Measurements from ENCODE around the gene NCOA7. TPM values are rescaled to one million over a fixed set of nuclear protein-coding genes. Genes with fewer than 3 reads are reported as not detected.
A peak's percentile ranks its signal among the peaks of the same experiment; 100 is the strongest.

Gene NCOA7
- total and polyA plus RNA-seq, 7 experiments from 2014 or later: 12.8 to 55.6 (median 31.9) TPM

DNA sequence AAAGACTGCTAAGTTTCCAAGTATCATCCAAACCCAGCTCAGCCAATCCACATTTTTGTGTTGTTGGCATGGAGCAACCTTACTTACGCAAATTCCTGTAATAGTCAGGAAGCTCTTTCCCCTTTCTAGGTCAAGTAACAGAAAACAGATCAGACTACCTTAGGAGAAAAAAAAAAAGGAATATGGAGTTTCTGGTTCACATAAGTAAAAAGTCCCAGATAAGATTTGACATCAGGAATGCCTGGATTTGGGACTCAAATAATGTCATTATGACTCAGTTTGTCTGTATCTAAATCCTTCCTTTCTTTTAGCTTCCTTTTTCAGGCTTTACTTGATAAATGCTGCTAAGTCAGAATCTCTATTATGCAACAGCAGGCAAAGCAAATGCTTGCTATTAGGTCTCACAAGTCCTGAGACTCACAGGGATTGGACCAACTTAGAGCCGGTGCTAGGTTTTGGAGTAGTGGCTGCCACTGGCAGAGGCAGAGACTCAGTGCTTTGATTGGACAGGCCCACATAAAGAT is 44.5 kb downstream of the NCOA7 start:
- Histone ChIP-seq H3K36me3 (ENCODE audit: control insufficient read depth in 2 of 3, insufficient read depth in 3 of 3, low read length in 3 of 3) (no peaks in the 10 kb centered on the region), H3K9me3 (ENCODE audit: control insufficient read depth in 2 of 3, low read length in 3 of 3) (no peaks in the 10 kb centered on the region), H3K4me3 (ENCODE audit: low read length) (no peak overlapping the region), H3K27me3 (ENCODE audit: control insufficient read depth in 2 of 2, insufficient read depth in 2 of 2, low read length in 2 of 2) (no peaks in the 10 kb centered on the region), H3K27ac (ENCODE audit: low read depth, low read length) (no peak overlapping the region), H3K4me1 (ENCODE audit: control insufficient read depth in 2 of 2, insufficient read depth in 2 of 2, low read length in 2 of 2) (peaks cover 7 to 28% of the 10 kb centered on the region in 2 donors)
- H3K9me3 Mint-ChIP-seq: no peaks in the 10 kb centered on the region
- DNase-seq (no peak), ATAC-seq (no peak)
- intact Hi-C loops (cut with micrococcal nuclease): no loop called here
- POLR2A ChIA-PET: interaction anchor here (0.8 to 4.2 kb wide), 3 partner anchors 12 to 54 kb away, joined by 4 to 30 read pairs (median 4); partner anchors contain the start of gene NCOA7
- no peaks in the 10 kb centered on the region for H3K27me3 Mint-ChIP-seq
- H3K4me1 Mint-ChIP-seq: peaks cover 31 to 55% (median 36%) of the 10 kb centered on the region in 7 donors
- CTCF ChIA-PET: interaction anchor here (1.3 kb wide), 1 partner anchor 44 kb away, joined by 4 read pairs; no protein-coding TSS in a partner anchor
- peak overlapping the region in 1 of 9 donors; percentile 43 for H3K27ac Mint-ChIP-seq
- peak overlapping the region in 1 of 10 donors; percentile 8 for H3K4me3 Mint-ChIP-seq
- peaks cover 0 to 24% (median 15%) of the 10 kb centered on the region in 5 donors for H3K36me3 Mint-ChIP-seq

DNA sequence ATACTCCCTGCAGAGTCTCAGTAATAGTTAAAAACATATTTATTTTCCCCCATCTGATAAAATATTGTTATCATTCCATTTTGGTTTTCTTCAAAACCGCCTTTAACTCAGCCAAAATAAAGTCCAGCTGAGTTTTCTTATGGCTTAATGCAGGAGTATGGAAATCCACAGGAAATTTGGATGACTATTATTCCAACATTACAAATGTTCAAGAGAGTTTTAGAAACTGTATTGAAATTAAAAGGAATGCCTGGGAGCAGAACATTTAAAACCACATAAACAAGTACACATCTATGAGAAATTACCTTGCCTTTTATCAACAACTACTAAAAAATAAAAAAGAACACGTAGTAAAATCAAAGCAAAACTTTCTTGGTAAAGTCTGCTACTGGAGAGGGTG is 45.7 kb downstream of the NCOA7 start:
- H3K4me3 ChIP-seq (ENCODE audit: low read length): no peak overlapping the region
- H3K9me3 Mint-ChIP-seq: no peaks in the 10 kb centered on the region
- H3K27ac Mint-ChIP-seq: peak overlapping the region in 1 of 9 donors; percentile 28
- H3K9me3 ChIP-seq (ENCODE audit: control insufficient read depth in 2 of 3, low read length in 3 of 3): no peaks in the 10 kb centered on the region
- intact Hi-C loops (cut with micrococcal nuclease): no loop called here
- H3K36me3 ChIP-seq (ENCODE audit: control insufficient read depth in 2 of 3, insufficient read depth in 3 of 3, low read length in 3 of 3): no peaks in the 10 kb centered on the region
- H3K4me3 Mint-ChIP-seq: no peak overlapping the region
- peaks cover 7 to 21% of the 10 kb centered on the region in 2 donors for H3K4me1 ChIP-seq (ENCODE audit: control insufficient read depth in 2 of 2, insufficient read depth in 2 of 2, low read length in 2 of 2)
- H3K27ac ChIP-seq (ENCODE audit: low read depth, low read length): no peak overlapping the region
- H3K27me3 ChIP-seq (ENCODE audit: control insufficient read depth in 2 of 2, insufficient read depth in 2 of 2, low read length in 2 of 2): no peaks in the 10 kb centered on the region
- H3K27me3 Mint-ChIP-seq: no peaks in the 10 kb centered on the region
- ChIA-PET CTCF (interaction anchor here (0.7 kb wide), 1 partner anchor 163 kb away, joined by 3 read pairs; no protein-coding TSS in a partner anchor), POLR2A (interaction anchor here (4.2 kb wide), 1 partner anchor 46 kb away, joined by 30 read pairs; the partner anchor contains the start of gene NCOA7)
- peaks cover 0 to 24% (median 15%) of the 10 kb centered on the region in 5 donors for H3K36me3 Mint-ChIP-seq
- DNase-seq (no peak), ATAC-seq (no peak)
- peaks cover 24 to 45% (median 30%) of the 10 kb centered on the region in 7 donors for H3K4me1 Mint-ChIP-seq

DNA sequence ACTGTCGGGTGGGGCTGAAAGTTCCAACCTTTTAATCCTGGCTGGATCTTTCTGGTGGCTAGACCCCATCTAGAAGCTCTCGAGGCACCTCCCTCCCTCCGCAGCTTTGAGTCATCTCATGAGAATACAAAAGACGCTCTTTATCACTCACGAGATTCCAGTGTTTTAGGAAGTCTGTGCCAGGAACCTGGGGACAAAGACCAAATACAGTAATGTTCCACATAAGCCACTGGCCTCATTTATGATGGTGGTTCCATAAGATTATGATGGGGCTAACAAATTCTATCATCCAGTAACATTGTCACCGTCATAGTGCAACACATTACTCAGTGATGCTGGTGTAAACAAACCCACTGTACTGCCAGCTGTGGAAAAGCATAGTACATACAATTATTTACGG is 48.7 kb downstream of the NCOA7 start:
- CTCF ChIA-PET: interaction anchor here (1.1 kb wide), 1 partner anchor 44 kb away, joined by 3 read pairs; no protein-coding TSS in a partner anchor
- peaks cover 0 to 29% (median 15%) of the 10 kb centered on the region in 5 donors for H3K36me3 Mint-ChIP-seq
- no peak for ATAC-seq
- H3K4me3 Mint-ChIP-seq: no peak overlapping the region
- H3K9me3 Mint-ChIP-seq: no peaks in the 10 kb centered on the region
- Histone ChIP-seq H3K36me3 (ENCODE audit: control insufficient read depth in 2 of 3, insufficient read depth in 3 of 3, low read length in 3 of 3) (no peaks in the 10 kb centered on the region), H3K4me3 (ENCODE audit: low read length) (no peak overlapping the region), H3K4me1 (ENCODE audit: control insufficient read depth in 2 of 2, insufficient read depth in 2 of 2, low read length in 2 of 2) (peaks cover 0 to 5% of the 10 kb centered on the region in 2 donors), H3K9me3 (ENCODE audit: control insufficient read depth in 2 of 3, low read length in 3 of 3) (no peaks in the 10 kb centered on the region), H3K27ac (ENCODE audit: low read depth, low read length) (no peak overlapping the region), H3K27me3 (ENCODE audit: control insufficient read depth in 2 of 2, insufficient read depth in 2 of 2, low read length in 2 of 2) (no peaks in the 10 kb centered on the region)
- H3K27ac Mint-ChIP-seq: no peak overlapping the region
- H3K4me1 Mint-ChIP-seq: peaks cover 4 to 23% (median 15%) of the 10 kb centered on the region in 7 donors
- H3K27me3 Mint-ChIP-seq: no peaks in the 10 kb centered on the region
- intact Hi-C loops (cut with micrococcal nuclease): no loop called here
- no peak for DNase-seq
- POLR2A ChIA-PET: no interaction called here

DNA sequence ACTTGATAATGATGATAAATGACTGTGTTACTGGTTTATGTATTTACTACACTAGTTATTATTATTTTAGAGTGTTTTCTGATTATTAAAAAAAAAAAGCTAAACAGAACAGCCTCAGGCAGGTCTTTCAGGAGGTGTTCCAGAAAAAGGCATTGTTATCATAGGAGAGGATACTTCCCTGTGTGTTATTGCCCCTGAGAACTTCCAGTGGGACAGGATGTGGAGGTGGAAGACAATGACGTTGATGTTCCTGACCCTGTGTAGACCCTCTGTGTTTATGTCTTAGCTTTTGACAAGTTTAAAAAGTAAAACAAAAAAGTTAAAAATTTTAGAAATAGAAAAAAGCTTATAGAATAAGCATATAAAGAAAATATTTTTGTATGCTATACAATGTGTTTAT is 49.1 kb downstream of the NCOA7 start:
- Histone ChIP-seq H3K27ac (ENCODE audit: low read depth, low read length) (no peak overlapping the region), H3K9me3 (ENCODE audit: control insufficient read depth in 2 of 3, low read length in 3 of 3) (no peaks in the 10 kb centered on the region), H3K36me3 (ENCODE audit: control insufficient read depth in 2 of 3, insufficient read depth in 3 of 3, low read length in 3 of 3) (no peaks in the 10 kb centered on the region), H3K27me3 (ENCODE audit: control insufficient read depth in 2 of 2, insufficient read depth in 2 of 2, low read length in 2 of 2) (no peaks in the 10 kb centered on the region), H3K4me1 (ENCODE audit: control insufficient read depth in 2 of 2, insufficient read depth in 2 of 2, low read length in 2 of 2) (peaks cover 0 to 1% of the 10 kb centered on the region in 2 donors), H3K4me3 (ENCODE audit: low read length) (no peak overlapping the region)
- H3K4me3 Mint-ChIP-seq: no peak overlapping the region
- ChIA-PET CTCF (interaction anchor here (0.6 kb wide), 1 partner anchor 22 kb away, joined by 4 read pairs; no protein-coding TSS in a partner anchor), POLR2A (no interaction called here)
- no peaks in the 10 kb centered on the region for H3K9me3 Mint-ChIP-seq
- intact Hi-C loops (cut with micrococcal nuclease): loop anchor here in 1 of 2 donors (1.0 kb wide), 1 partner anchor 9 kb away; no protein-coding TSS in a partner anchor
- no peaks in the 10 kb centered on the region for H3K27me3 Mint-ChIP-seq
- no peak overlapping the region for H3K27ac Mint-ChIP-seq
- ATAC-seq (no peak), DNase-seq (no peak)
- H3K4me1 Mint-ChIP-seq: peaks cover 0 to 20% (median 10%) of the 10 kb centered on the region in 7 donors
- H3K36me3 Mint-ChIP-seq: peaks cover 0 to 29% (median 15%) of the 10 kb centered on the region in 5 donors

DNA sequence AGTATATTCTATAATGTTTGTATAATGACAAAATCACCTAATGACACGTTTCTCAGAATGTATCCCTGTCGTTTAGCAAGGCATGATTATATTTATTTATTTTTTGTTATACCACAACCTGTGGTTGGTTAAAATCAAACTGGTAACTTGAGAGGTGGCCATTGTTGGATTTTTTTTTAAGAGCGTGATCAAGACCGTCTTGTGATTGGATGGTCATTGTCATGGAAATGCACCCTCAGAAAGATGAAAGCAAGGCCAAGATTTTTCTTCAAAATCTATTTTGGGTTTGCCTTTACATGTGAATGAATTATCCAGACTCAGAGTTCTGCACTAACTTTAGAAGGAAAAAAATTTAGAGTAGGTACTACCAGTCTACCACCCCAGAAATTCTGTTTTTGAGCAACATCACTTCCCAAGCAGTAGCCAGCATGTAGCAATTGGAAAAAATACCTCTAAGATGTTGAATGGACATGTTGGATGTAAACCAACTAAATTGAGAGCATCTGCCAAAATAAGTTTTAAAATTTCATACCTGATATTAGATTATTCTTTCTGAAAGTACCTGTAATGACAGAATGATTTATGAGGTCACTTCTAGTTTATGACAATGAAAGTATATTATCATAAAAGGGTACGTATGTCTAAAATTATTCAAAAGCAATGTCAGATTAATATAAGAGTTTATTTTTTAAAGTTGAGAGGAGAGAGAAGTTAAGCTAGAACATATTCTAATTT is 50.8 kb downstream of the NCOA7 start:
- Histone ChIP-seq H3K27ac (ENCODE audit: low read depth, low read length) (no peak overlapping the region), H3K27me3 (ENCODE audit: control insufficient read depth in 2 of 2, insufficient read depth in 2 of 2, low read length in 2 of 2) (no peaks in the 10 kb centered on the region), H3K36me3 (ENCODE audit: control insufficient read depth in 2 of 3, insufficient read depth in 3 of 3, low read length in 3 of 3) (no peaks in the 10 kb centered on the region), H3K9me3 (ENCODE audit: control insufficient read depth in 2 of 3, low read length in 3 of 3) (no peaks in the 10 kb centered on the region), H3K4me3 (ENCODE audit: low read length) (no peak overlapping the region), H3K4me1 (ENCODE audit: control insufficient read depth in 2 of 2, insufficient read depth in 2 of 2, low read length in 2 of 2) (no peaks in the 10 kb centered on the region)
- peaks cover 0 to 33% (median 15%) of the 10 kb centered on the region in 5 donors for H3K36me3 Mint-ChIP-seq
- ChIA-PET CTCF (no interaction called here), POLR2A (no interaction called here)
- no peaks in the 10 kb centered on the region for H3K27me3 Mint-ChIP-seq
- H3K4me3 Mint-ChIP-seq: no peak overlapping the region
- no peak overlapping the region for H3K27ac Mint-ChIP-seq
- intact Hi-C loops (cut with micrococcal nuclease): no loop called here
- no peak for ATAC-seq
- H3K9me3 Mint-ChIP-seq: no peaks in the 10 kb centered on the region
- DNase-seq: no peak
- peaks cover 0 to 20% (median 9%) of the 10 kb centered on the region in 7 donors for H3K4me1 Mint-ChIP-seq

DNA sequence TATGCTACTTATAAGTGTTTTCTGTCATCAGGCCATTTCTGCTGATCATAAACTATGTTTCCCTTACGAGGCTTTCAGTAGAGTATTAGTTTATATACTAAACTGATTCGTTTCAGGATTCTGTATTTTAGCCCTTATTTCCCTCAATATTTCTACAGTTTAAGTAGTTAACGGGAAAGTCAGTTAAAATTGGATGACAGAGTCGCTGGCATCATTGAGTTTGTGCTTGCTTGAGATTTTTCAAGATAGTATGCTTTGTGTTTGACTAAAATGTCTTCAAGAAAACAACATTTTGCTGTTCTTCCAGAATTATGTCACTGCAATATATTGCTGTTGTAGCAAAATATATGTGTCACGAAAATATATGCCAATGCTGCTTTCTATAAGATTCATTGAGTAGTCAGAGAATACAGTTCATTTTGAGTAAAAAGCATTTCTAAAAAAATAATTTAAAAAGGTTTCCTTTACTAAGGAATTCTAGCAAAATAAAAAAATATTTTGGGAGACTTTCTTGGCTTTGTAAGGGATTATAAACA is 51.4 kb downstream of the NCOA7 start:
- Mint-ChIP-seq H3K4me3 (no peak overlapping the region), H3K36me3 (peaks cover 0 to 29% (median 15%) of the 10 kb centered on the region in 5 donors), H3K4me1 (peaks cover 0 to 20% (median 9%) of the 10 kb centered on the region in 7 donors), H3K27ac (no peak overlapping the region), H3K9me3 (no peaks in the 10 kb centered on the region), H3K27me3 (no peaks in the 10 kb centered on the region)
- DNase-seq (no peak), ATAC-seq (no peak)
- Histone ChIP-seq H3K4me1 (ENCODE audit: control insufficient read depth in 2 of 2, insufficient read depth in 2 of 2, low read length in 2 of 2) (no peaks in the 10 kb centered on the region), H3K27me3 (ENCODE audit: control insufficient read depth in 2 of 2, insufficient read depth in 2 of 2, low read length in 2 of 2) (no peaks in the 10 kb centered on the region), H3K27ac (ENCODE audit: low read depth, low read length) (no peak overlapping the region), H3K36me3 (ENCODE audit: control insufficient read depth in 2 of 3, insufficient read depth in 3 of 3, low read length in 3 of 3) (no peaks in the 10 kb centered on the region), H3K4me3 (ENCODE audit: low read length) (no peak overlapping the region), H3K9me3 (ENCODE audit: control insufficient read depth in 2 of 3, low read length in 3 of 3) (no peaks in the 10 kb centered on the region)
- intact Hi-C loops (cut with micrococcal nuclease): no loop called here
- CTCF ChIA-PET: no interaction called here
- POLR2A ChIA-PET: no interaction called here
